ENCODE results near the gene CDK17. TPM values are rescaled to one million over a fixed set of nuclear protein-coding genes. Genes with fewer than 3 reads are reported as not detected.

CDK17 gene
- total and polyA plus RNA-seq, 2 of the 8 experiments (the other 6 are each of a cell fraction or from before 2014, with no cell fraction given) = 5.8 to 20.0 TPM

DNA sequence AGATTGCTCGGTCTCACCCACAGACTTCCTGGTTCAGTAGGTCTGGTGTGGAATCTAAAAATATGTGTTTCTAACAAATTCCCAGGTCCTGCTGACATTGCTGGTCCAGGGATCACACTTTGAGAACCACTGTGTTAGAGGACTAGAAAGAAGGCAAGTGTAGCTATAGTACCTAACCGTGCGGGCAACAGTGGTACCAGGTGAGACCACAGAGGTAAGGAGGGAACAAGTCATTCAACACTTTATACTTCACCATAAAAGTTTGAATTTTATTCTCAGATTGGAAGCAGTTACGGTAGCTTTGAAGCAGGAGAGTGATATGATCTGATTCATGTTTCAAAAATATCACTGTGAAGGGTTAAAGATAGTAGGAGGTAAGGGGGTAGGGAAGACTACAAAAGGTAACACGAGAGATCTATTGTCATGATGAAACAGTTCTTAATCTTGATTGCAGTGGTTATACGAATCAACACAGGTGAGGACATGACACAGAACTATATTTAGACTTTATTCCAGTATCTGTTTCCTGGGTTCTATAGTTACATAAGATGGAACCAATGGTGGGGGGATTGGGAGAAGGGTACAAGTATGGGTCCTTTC lies 73.5 kb downstream of the CDK17 start:
- peaks cover 0 to 5% (median 0%) of the 10 kb centered on the region in 4 experiments; a peak in 1 of 7 replicates for H3K4me1 ChIP-seq (replicated peaks in 1 of 4; ENCODE audit: control insufficient read depth in 3 of 4, insufficient read depth in 4 of 4, low read length in 3 of 4)
- DNase-seq (ENCODE audit: low read depth in 1 of 2, low spot score in 2 of 2) = no peak
- H4K5ac ChIP-seq (ENCODE audit: insufficient read length, low read depth, low read length) = no peak overlapping the region
- H3K79me1 ChIP-seq (ENCODE audit: low read depth, low read length) = no peaks in the 10 kb centered on the region
- H3K4me2 ChIP-seq (ENCODE audit: insufficient read depth in 1 of 2, low read depth in 2 of 2, low read length in 2 of 2) = no peak overlapping the region
- H2AFZ ChIP-seq (ENCODE audit: low read length) = no peak overlapping the region
- no peak overlapping the region for H3K27ac ChIP-seq (ENCODE audit: low read depth, low read length)
- peaks cover 0 to 2% of the 10 kb centered on the region in 2 experiments; a peak in 1 of 4 replicates for H3K79me2 ChIP-seq (ENCODE audit: control insufficient read depth in 1 of 2, insufficient read depth in 2 of 2, low read length in 2 of 2)
- no peak for FAIRE-seq
- H3K23ac ChIP-seq (ENCODE audit: insufficient read length) = no peak overlapping the region
- H4K91ac ChIP-seq (replicated peaks; ENCODE audit: insufficient read length, low read length) = no peak overlapping the region
- H3K18ac ChIP-seq (ENCODE audit: extremely low read depth, low read length) = no peak overlapping the region
- no peak overlapping the region for H2AK5ac ChIP-seq (ENCODE audit: low read depth, low read length)
- H3K56ac ChIP-seq (replicated peaks; ENCODE audit: insufficient read length, low read depth, low read length) = no peak overlapping the region
- H3K9ac ChIP-seq (replicated peaks in 1 of 4; ENCODE audit: extremely low read depth in 1 of 4, low read depth in 3 of 4, low read length in 3 of 4) = no peak overlapping the region
- H3K4ac ChIP-seq (replicated peaks; ENCODE audit: insufficient read length, low read depth, low read length) = no peak overlapping the region
- peaks cover 0 to 16% (median 0%) of the 10 kb centered on the region in 4 experiments; a peak in 2 of 8 replicates for H3K36me3 ChIP-seq (ENCODE audit: control insufficient read depth in 2 of 4, insufficient read depth in 4 of 4, low read length in 3 of 4)
- H2BK120ac ChIP-seq (replicated peaks; ENCODE audit: low read depth, low read length) = no peak overlapping the region
- ChIA-PET POLR2A (ENCODE audit: partially characterized antibody) (interaction anchor here (1.1 kb wide), 2 partner anchors 11 to 28 kb away, joined by 4 read pairs; no protein-coding TSS in a partner anchor), CTCF (ENCODE audit: partially characterized antibody) (interaction anchor here (1.5 to 1.6 kb wide), 3 partner anchors 10 to 177 kb away, joined by 3 read pairs; no protein-coding TSS in a partner anchor)
- H3K4me3 ChIP-seq (ENCODE audit: extremely low read depth in 1 of 4, insufficient read depth in 2 of 4, low read depth in 3 of 4, low read length in 4 of 4) = no peak overlapping the region
- H2BK12ac ChIP-seq (ENCODE audit: low read depth, low read length) = no peak overlapping the region
- H3K14ac ChIP-seq (ENCODE audit: insufficient read length) = no peak overlapping the region
- H2BK15ac ChIP-seq (ENCODE audit: low read length) = no peak overlapping the region
- H2BK20ac ChIP-seq (ENCODE audit: low read length) = no peak overlapping the region
- H2BK5ac ChIP-seq (ENCODE audit: low read depth, low read length) = no peak overlapping the region
- 92% methylated on average over 6 of the region's 6 CpGs; no CpG with 5 or more reads in 1 of the 2 experiments for WGBS, 2 experiments (ENCODE audit: extremely low coverage in 1 of 2, insufficient coverage in 1 of 2, insufficient read length in 1 of 2, insufficient replicate concordance in 2 of 2, low coverage in 1 of 2, low lambda C conversion rate in 2 of 2, missing lambda C conversion rate in 1 of 2)
- H4K20me1 ChIP-seq (replicated peaks in 1 of 2; ENCODE audit: control insufficient read depth in 1 of 2, insufficient read depth in 2 of 2, low read length in 2 of 2) = no peaks in the 10 kb centered on the region
- no peaks in the 10 kb centered on the region for H3K27me3 ChIP-seq (replicated peaks in 1 of 4; ENCODE audit: control insufficient read depth in 3 of 4, extremely low read depth in 1 of 4, insufficient read depth in 3 of 4, low read length in 3 of 4)
- peaks cover 3% of the 10 kb centered on the region in 2 experiments; a peak in 1 of 4 replicates for H3K9me3 ChIP-seq (ENCODE audit: insufficient read depth in 2 of 2, low read depth in 1 of 2, low read length in 1 of 2)
- H3K23me2 ChIP-seq (ENCODE audit: low read depth, low read length) = no peaks in the 10 kb centered on the region
- H4K8ac ChIP-seq (ENCODE audit: extremely low read depth, insufficient read depth, low read length) = no peak overlapping the region
- TF ChIP-seq CHD2 (IDR thresholded peaks at IDR 0.05; ENCODE audit: low read length) = no peak
